BLaER1 treated with 17β-estradiol and CSF1 and Interleukin-3, amounts not matched to agents 10 nM and 100 nM (cell line): ENCODE measurements around the gene ITIH4.

ENCODE experiments used
- H3K27ac ChIP-seq, 11 experiments: shearing (Covaris generic); formaldehyde crosslinking; 2 replicates each; pipeline ENCODE4 v1.8.1; 2022
- H3K27me3 ChIP-seq, 11 experiments: shearing (Covaris generic); formaldehyde crosslinking; 2 replicates each; pipeline ENCODE4 v1.8.1; 2022
- H3K36me3 ChIP-seq, 11 experiments: shearing (Covaris generic); formaldehyde crosslinking; 2 replicates each; pipeline ENCODE4 v1.8.1; 2022
- H3K4me1 ChIP-seq, 10 experiments: shearing (Covaris generic); formaldehyde crosslinking; 2 replicates each; pipeline ENCODE4 v1.8.1; 2022
- H3K4me2 ChIP-seq, 11 experiments: shearing (Covaris generic); formaldehyde crosslinking; 2 replicates each; pipeline ENCODE4 v1.8.1; 2022
- H3K4me3 ChIP-seq, 10 experiments: shearing (Covaris generic); formaldehyde crosslinking; 2 replicates each; pipeline ENCODE4 v1.8.1; 2022
- H3K9ac ChIP-seq, 11 experiments: shearing (Covaris generic); formaldehyde crosslinking; 2 replicates each; pipeline ENCODE4 v1.8.1; 2022
- H3K9me3 ChIP-seq, 11 experiments: shearing (Covaris generic); formaldehyde crosslinking; replicated peaks in 1 of 11; 2 replicates each; pipeline ENCODE4 v1.8.1; 2022
- H4K20me1 ChIP-seq, 11 experiments: shearing (Covaris generic); formaldehyde crosslinking; 2 replicates each; pipeline ENCODE4 v1.8.1; 2022
- Cebpa-rat ChIP-seq, 11 experiments: shearing (Covaris generic); IDR thresholded peaks; 2 replicates each; pipeline ENCODE4 v1.8.1; 2022

The ITIH4 gene

DNA sequence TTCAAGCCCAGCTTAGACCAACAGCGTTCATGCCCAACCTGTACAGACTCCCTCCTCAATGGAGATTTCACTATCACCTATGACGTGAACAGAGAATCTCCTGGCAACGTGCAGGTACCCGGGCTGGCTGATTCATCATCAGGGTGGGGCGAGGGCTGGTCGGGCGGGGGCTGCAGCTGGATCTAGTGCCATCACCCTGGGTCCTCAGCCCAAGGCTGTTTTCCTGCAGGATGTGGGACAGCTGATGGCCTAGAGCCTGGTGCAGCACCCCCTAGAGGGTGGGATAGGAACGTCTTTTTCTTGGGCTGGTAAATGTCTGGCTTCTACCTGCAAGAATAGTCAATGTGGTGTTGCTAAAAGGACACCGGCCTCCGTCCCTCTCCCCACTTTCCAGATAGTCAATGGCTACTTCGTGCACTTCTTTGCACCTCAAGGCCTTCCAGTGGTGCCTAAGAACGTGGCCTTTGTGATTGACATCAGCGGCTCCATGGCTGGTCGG, 31.4 kb downstream of the ITIH4 start:
- H3K4me1 ChIP-seq, result peaks cover 15 to 75% (median 49%) of the 10 kb centered on the region in 10 experiments
- no peaks in the 10 kb centered on the region for H3K9me3 ChIP-seq
- H3K4me3 ChIP-seq, result no peak overlapping the region
- H3K27me3 ChIP-seq, result no peaks in the 10 kb centered on the region
- H3K9ac ChIP-seq, result no peak overlapping the region
- H3K4me2 ChIP-seq, result peak overlapping the region in 6 of 11 experiments; percentile 3 to 40 (median 28); a peak in 5 of 22 replicates
- no peak for TF ChIP-seq Cebpa-rat (IDR thresholded peaks at IDR 0.05)
- H3K36me3 ChIP-seq, result no peaks in the 10 kb centered on the region
- peak overlapping the region in 3 of 11 experiments; percentile 7 to 46 (median 35); a peak in 1 of 22 replicates for H3K27ac ChIP-seq
- H4K20me1 ChIP-seq, result no peaks in the 10 kb centered on the region

DNA sequence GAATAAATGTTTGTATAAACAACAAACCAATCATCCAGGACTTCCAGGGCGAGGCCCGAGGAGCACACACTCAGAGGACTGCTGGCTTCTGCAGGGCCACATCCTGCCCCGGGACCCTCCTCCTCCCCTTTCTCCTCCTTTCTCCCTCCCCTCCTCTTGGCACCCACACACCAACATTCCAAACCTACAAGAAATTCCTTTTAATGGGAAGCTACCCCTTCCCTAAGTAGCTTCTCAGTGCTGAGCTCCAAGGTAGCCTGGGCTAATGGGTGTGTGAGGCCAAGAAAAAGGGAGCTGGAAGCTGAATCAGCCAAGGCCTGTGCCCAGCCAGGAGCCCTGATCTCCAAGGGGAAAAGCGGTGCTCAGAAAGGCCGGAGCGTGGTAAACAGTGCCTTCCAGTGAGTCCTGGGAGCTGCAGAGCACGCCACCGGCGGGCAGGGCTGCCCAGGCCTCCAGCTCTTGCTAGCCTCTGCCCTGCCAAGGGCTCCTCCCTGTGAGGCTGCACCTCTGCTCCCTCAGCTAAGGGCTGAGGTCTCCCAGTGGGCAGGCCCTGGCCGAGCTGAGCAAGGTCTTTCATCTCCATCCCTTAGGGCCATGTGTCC, 32.0 kb downstream of the ITIH4 start:
- TF ChIP-seq Cebpa-rat (IDR thresholded peaks at IDR 0.05), result no peak
- no peaks in the 10 kb centered on the region for H3K27me3 ChIP-seq
- no peaks in the 10 kb centered on the region for H3K9me3 ChIP-seq
- H3K4me3 ChIP-seq, result no peak overlapping the region
- no peaks in the 10 kb centered on the region for H3K36me3 ChIP-seq
- peak overlapping the region in 6 of 11 experiments; percentile 1 to 98 (median 36); a peak in 10 of 22 replicates for H3K4me2 ChIP-seq
- H3K9ac ChIP-seq, result no peak overlapping the region; a peak in 1 of 22 replicates
- peaks cover 21 to 75% (median 50%) of the 10 kb centered on the region in 10 experiments for H3K4me1 ChIP-seq
- no peaks in the 10 kb centered on the region for H4K20me1 ChIP-seq
- peak overlapping the region in 3 of 11 experiments; percentile 24 to 46 (median 35); a peak in 4 of 22 replicates for H3K27ac ChIP-seq

GRCh38 chr3:52796411-52796810, 34.1 kb downstream of the ITIH4 start:
- no peak for TF ChIP-seq Cebpa-rat (IDR thresholded peaks at IDR 0.05)
- Histone ChIP-seq H4K20me1 (no peaks in the 10 kb centered on the region), H3K27me3 (peaks cover 0 to 2% (median 0%) of the 10 kb centered on the region in 11 experiments; a peak in 2 of 22 replicates), H3K4me3 (no peak overlapping the region), H3K4me1 (peaks cover 30 to 90% (median 70%) of the 10 kb centered on the region in 10 experiments), H3K9me3 (no peaks in the 10 kb centered on the region), H3K9ac (no peak overlapping the region), H3K36me3 (no peaks in the 10 kb centered on the region), H3K27ac (peak overlapping the region in 4 of 11 experiments; percentile 77 to 89 (median 86); a peak in 6 of 22 replicates), H3K4me2 (peak overlapping the region in 8 of 11 experiments; percentile 75 to 98 (median 90); a peak in 15 of 22 replicates)

GRCh38 chr3:52795298-52795900, 35.1 kb downstream of the ITIH4 start:
- H3K4me3 ChIP-seq, result no peak overlapping the region
- peak overlapping the region; percentile 8 to 98 (median 85); a peak in 20 of 22 replicates for H3K4me2 ChIP-seq
- TF ChIP-seq Cebpa-rat (IDR thresholded peaks at IDR 0.05), result no peak
- H3K27ac ChIP-seq, result peak overlapping the region in 9 of 11 experiments; percentile 66 to 89 (median 78); a peak in 19 of 22 replicates
- H3K4me1 ChIP-seq, result peaks cover 30 to 100% (median 81%) of the 10 kb centered on the region in 10 experiments
- H3K9me3 ChIP-seq, result no peaks in the 10 kb centered on the region
- peaks cover 0 to 4% (median 0%) of the 10 kb centered on the region in 11 experiments; a peak in 2 of 22 replicates for H3K27me3 ChIP-seq
- H4K20me1 ChIP-seq, result no peaks in the 10 kb centered on the region
- H3K9ac ChIP-seq, result peak overlapping the region in 7 of 11 experiments; percentile 4 to 79 (median 69); a peak in 10 of 22 replicates
- H3K36me3 ChIP-seq, result no peaks in the 10 kb centered on the region

- H4K20me1 ChIP-seq, result no peaks in the 10 kb centered on the region
- H3K4me1 ChIP-seq, result peaks cover 30 to 100% (median 85%) of the 10 kb centered on the region in 10 experiments
- peak within 1 kb of the TSS in 9 of 11 experiments; percentile 2 to 79 (median 60); a peak in 16 of 22 replicates for H3K9ac ChIP-seq
- H3K36me3 ChIP-seq, result no peaks in the 10 kb centered on the region
- H3K4me3 ChIP-seq, result peak within 1 kb of the TSS in 1 of 10 experiments; percentile 24; a peak in 2 of 20 replicates
- H3K27ac ChIP-seq, result peak within 1 kb of the TSS in 9 of 11 experiments; percentile 66 to 89 (median 78); a peak in 19 of 22 replicates
- peak within 1 kb of the TSS; percentile 64 to 98 (median 85) for H3K4me2 ChIP-seq
- peaks cover 0 to 4% (median 0%) of the 10 kb centered on the region in 11 experiments; a peak in 2 of 22 replicates for H3K27me3 ChIP-seq
- no peak for TF ChIP-seq Cebpa-rat (IDR thresholded peaks at IDR 0.05)
- H3K9me3 ChIP-seq, result no peaks in the 10 kb centered on the region
Measured at GRCh38 chr3:52794612-52795099, 35.8 kb downstream of the ITIH4 start, which contains the start of gene ITIH3. Gene ITIH3 (plus strand): TSS chr3:52794796. CDS start chr3:52794804, 8 bp downstream.

DNA sequence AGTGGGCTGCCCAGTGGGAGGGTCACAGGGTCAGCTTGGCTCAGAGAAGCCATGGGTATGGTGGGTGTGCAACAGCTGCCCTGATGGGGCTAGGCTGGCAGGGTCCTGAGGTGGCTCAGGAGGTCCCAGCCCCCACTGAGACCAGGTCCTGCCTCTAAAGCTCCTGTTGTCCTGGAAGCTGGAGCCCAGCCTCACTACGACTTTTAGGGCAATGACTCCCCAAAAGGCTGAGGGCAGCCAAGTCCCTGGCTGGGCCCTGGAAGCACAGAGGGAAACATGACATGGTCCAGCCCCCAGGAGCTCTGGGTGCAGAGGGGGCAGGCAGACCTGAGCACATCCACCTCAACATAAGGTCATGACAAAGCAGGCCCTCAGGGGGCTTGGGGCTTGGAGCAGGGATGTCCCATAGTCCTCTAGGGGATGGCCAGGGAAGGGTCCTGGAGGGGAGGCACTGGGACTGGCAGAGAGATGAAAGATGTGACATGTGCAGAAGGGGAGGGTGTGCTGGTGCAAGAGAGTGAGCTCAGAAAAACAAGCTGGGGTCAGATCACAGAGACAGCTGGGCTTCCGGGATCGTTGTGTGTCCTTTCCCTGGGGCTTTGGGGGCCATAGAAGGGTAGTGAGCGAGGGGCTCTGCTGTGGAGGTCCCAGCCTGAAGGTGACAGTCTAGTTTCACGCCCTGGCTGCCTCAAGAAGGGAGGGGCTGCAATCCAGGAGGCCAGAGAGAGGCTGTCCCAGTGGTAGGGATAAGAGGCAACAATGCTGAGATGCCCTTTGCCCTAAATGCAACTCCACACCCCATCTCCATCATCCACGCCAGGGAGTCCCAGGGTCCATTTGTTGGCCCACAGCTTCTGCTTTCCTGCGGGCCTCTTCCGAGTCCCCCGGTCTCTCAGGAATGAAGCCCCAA, 36.5 kb downstream of the ITIH4 start:
- peaks cover 0 to 4% (median 0%) of the 10 kb centered on the region in 11 experiments; a peak in 2 of 22 replicates for H3K27me3 ChIP-seq
- H3K9ac ChIP-seq, result peak overlapping the region in 9 of 11 experiments; percentile 2 to 79 (median 60); a peak in 16 of 22 replicates
- peaks cover 30 to 100% (median 88%) of the 10 kb centered on the region in 10 experiments for H3K4me1 ChIP-seq
- TF ChIP-seq Cebpa-rat (IDR thresholded peaks at IDR 0.05), result no peak
- H4K20me1 ChIP-seq, result no peaks in the 10 kb centered on the region
- H3K9me3 ChIP-seq, result no peaks in the 10 kb centered on the region
- H3K4me3 ChIP-seq, result peak overlapping the region in 1 of 10 experiments; percentile 24; a peak in 2 of 20 replicates
- H3K36me3 ChIP-seq, result no peaks in the 10 kb centered on the region
- peak overlapping the region in 9 of 11 experiments; percentile 66 to 89 (median 78); a peak in 18 of 22 replicates for H3K27ac ChIP-seq
- H3K4me2 ChIP-seq, result peak overlapping the region; percentile 64 to 98 (median 85)

GRCh38 chr3:52792961-52793695, 37.3 kb downstream of the ITIH4 start:
- H3K27ac ChIP-seq, result peak overlapping the region in 9 of 11 experiments; percentile 66 to 89 (median 78); a peak in 18 of 22 replicates
- peak overlapping the region; percentile 64 to 98 (median 85) for H3K4me2 ChIP-seq
- H3K4me1 ChIP-seq, result peaks cover 30 to 98% (median 83%) of the 10 kb centered on the region in 10 experiments
- no peaks in the 10 kb centered on the region for H4K20me1 ChIP-seq
- TF ChIP-seq Cebpa-rat (IDR thresholded peaks at IDR 0.05), result peak in 2 of 11 experiments; percentile 29 to 37; a peak in 1 of 22 replicates
- no peaks in the 10 kb centered on the region for H3K9me3 ChIP-seq
- H3K27me3 ChIP-seq, result peaks cover 0 to 4% (median 0%) of the 10 kb centered on the region in 11 experiments; a peak in 2 of 22 replicates
- peak overlapping the region in 9 of 11 experiments; percentile 7 to 79 (median 60); a peak in 16 of 22 replicates for H3K9ac ChIP-seq
- peak overlapping the region in 1 of 10 experiments; percentile 24; a peak in 2 of 20 replicates for H3K4me3 ChIP-seq
- H3K36me3 ChIP-seq, result no peaks in the 10 kb centered on the region
